GM12864 (cell line): ENCODE measurements around the gene PI4KA.
A peak's percentile ranks its signal among the peaks of the same experiment; 100 is the strongest.
"Not testable (repeated sequence)": the region's sequence is repeated elsewhere in the genome, so short reads cannot be mapped to it uniquely, and the experiment has no call there.

Experiments used
- DNase-seq: peaks from one replicate; pipeline ENCODE4 v3.0.0-alpha.2; 2011; ENCODE audit warnings: low read depth
- H3K4me3 ChIP-seq: 2 replicates; pipeline ENCODE4 v1.5.1; 2011; ENCODE audit warnings: mild to moderate bottlenecking, low read depth, low read length, control low read depth
- CTCF ChIP-seq: IDR thresholded peaks from 2 replicates; pipeline ENCODE4 v1.5.1; 2011; ENCODE audit warnings: low read depth, mild to moderate bottlenecking, moderate library complexity, low read length, control low read depth, inconsistent platforms; ENCODE audit errors: missing control alignments

PI4KA gene

GRCh38 chr22:20858615-20859416 lies at the start of gene PI4KA, which contains the start of gene SNAP29:
Gene PI4KA (minus strand): TSS chr22:20858811. CDS start chr22:20858725, 86 bp downstream.
Gene SNAP29 (plus strand): TSS chr22:20859007. CDS start chr22:20859111, 104 bp downstream.
- TF ChIP-seq CTCF, result no peak
- DNase-seq, result peak; percentile 94
- H3K4me3 ChIP-seq, result peak within 1 kb of the TSS; percentile 71

GRCh38 chr22:20906387-20906767 lies 47.8 kb upstream of the PI4KA start:
- H3K4me3 ChIP-seq, result no peak overlapping the region
- no peak for DNase-seq
- no peak for TF ChIP-seq CTCF

DNA sequence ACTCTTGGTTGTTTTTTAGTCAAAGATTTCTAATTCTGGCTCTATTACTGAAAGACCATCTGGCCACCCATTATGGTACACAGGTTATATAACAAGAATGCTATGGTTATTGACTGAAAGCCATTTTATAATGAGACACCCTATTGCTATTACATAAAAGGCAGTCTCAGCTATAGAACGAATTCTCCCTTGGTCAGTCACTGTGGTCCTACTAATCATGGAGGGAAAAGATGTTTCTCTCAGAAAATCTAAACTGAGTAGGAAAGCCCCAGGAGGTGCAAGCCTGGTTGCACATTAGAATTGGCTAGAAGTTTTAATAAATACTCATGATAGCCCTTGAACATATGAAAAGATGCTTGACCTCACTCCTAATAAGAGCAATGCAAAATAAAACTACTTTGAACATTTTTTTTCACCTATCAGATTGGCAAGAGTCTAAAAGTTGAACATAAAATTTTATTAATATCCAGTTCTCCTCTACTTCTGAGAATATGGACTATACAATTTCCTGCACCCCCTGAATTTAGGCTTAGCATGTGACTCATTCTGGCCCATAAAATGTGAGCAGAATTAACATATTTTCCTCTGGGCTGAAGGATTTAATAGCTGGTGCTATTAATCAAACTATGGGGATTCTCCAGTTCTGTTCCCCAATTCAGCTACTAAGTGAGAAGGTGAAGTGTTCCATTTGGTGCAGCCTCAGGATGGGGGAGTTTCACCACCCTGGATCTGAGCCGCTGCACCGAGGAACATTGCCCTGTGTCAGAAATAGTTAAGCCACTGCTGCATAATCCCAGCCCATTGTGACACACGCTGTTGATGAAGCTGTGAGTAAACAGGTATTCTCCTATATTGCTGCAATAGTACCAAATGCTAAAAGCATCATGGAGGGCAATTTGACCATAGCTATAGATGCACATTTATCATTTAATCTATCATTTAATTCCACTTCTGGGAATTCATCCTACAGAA lies 47.1 kb upstream of the PI4KA start:
- TF ChIP-seq CTCF, result no peak
- no peak for DNase-seq

GRCh38 chr22:20904980-20905355 lies 46.4 kb upstream of the PI4KA start:
- TF ChIP-seq CTCF, result no peak
- DNase-seq, result no peak
- H3K4me3 ChIP-seq, result no peak overlapping the region

More for the DNA sequence above, 47.1 kb upstream of the PI4KA start:
- no peak overlapping the region for H3K4me3 ChIP-seq

GRCh38 chr22:20904008-20904979 lies 45.7 kb upstream of the PI4KA start:
- no peak overlapping the region for H3K4me3 ChIP-seq
- DNase-seq, result no peak
- TF ChIP-seq CTCF, result no peak

GRCh38 chr22:20903093-20903492 lies 44.5 kb upstream of the PI4KA start:
- DNase-seq, result no peak
- TF ChIP-seq CTCF, result no peak
- H3K4me3 ChIP-seq, result no peak overlapping the region

GRCh38 chr22:20901093-20902033 lies 42.8 kb upstream of the PI4KA start:
- H3K4me3 ChIP-seq, DNase-seq: not testable (repeated sequence)
